GM15510 (cell line): ENCODE results near the gene KIF3B.

Experiments
- POLR2A ChIP-seq: IDR thresholded peaks from 3 replicates; pipeline ENCODE4 v1.6.1; 2011; ENCODE audit warnings: borderline replicate concordance; ENCODE audit not compliant: insufficient read length; ENCODE audit errors: extremely low read depth

The KIF3B gene

GRCh38 chr20:32302507-32302872 is 25.0 kb downstream of the KIF3B start:
- no peak for TF ChIP-seq POLR2A

- no peak for TF ChIP-seq POLR2A
These were observed 26.8 kb downstream of the KIF3B start for GRCh38 chr20:32304131-32304746.

GRCh38 chr20:32312718-32313424 is 35.4 kb downstream of the KIF3B start:
- no peak for TF ChIP-seq POLR2A

- TF ChIP-seq POLR2A = no peak
These were observed 37.3 kb downstream of the KIF3B start for GRCh38 chr20:32314768-32315167.

GRCh38 chr20:32315399-32315798 is 37.9 kb downstream of the KIF3B start:
- TF ChIP-seq POLR2A = no peak

GRCh38 chr20:32315891-32316290 is 38.4 kb downstream of the KIF3B start:
- no peak for TF ChIP-seq POLR2A

GRCh38 chr20:32316667-32317066 is 39.2 kb downstream of the KIF3B start:
- no peak for TF ChIP-seq POLR2A

- no peak for TF ChIP-seq POLR2A
These were observed 41.6 kb downstream of the KIF3B start for GRCh38 chr20:32319100-32319499.

GRCh38 chr20:32320305-32320704 is 42.9 kb downstream of the KIF3B start:
- TF ChIP-seq POLR2A = no peak

GRCh38 chr20:32321390-32321789 is 43.9 kb downstream of the KIF3B start:
- TF ChIP-seq POLR2A = no peak

- TF ChIP-seq POLR2A = no peak
These were observed 48.5 kb downstream of the KIF3B start for GRCh38 chr20:32325706-32326503.

GRCh38 chr20:32326504-32326845 is 49.0 kb downstream of the KIF3B start:
- no peak for TF ChIP-seq POLR2A

GRCh38 chr20:32327087-32327681 is 49.7 kb downstream of the KIF3B start:
- TF ChIP-seq POLR2A = no peak

- no peak for TF ChIP-seq POLR2A
These were observed 52.5 kb downstream of the KIF3B start for GRCh38 chr20:32329817-32330554.

- no peak for TF ChIP-seq POLR2A
These were observed 53.1 kb downstream of the KIF3B start for GRCh38 chr20:32330555-32330897.
